ENCODE results near the gene MAG.

GRCh38 chr19:35291259-35291658 is 702 bp upstream of the MAG start:
- TF ChIP-seq CTCF (IDR thresholded peaks at IDR 0.05) (no peak), POLR2A (IDR thresholded peaks at IDR 0.05) (no peak)

All from body of pancreas (tissue), 4 donors.